Measurements from ENCODE around the gene EFNB1.
"Not testable (repeated sequence)": the region's sequence is repeated elsewhere in the genome, so short reads cannot be mapped to it uniquely, and the experiment has no call there.

The EFNB1 gene

DNA sequence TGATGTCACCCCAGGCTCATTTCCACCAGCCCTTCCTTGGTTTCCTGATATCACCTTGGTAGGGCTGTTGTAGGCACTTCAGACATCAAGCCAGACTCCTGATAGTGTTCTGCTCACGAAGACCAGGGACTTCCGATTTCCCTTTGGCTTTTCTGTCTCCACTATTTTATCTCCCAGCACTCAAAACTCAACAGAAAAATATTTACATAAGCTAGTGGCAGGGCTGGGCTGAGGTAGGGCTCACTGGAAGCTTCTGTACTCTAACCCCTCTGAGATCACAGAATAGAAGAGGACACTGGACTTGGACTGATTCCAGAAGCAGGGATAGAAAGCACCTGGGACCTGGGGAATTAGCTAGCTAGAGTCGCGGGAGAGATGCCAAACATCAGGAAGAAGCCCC, 34.4 kb upstream of the EFNB1 start:
- DNase-seq (ENCODE audit: extremely low read depth, insufficient read length), result no peak
- Histone ChIP-seq H3K27me3 (replicated peaks; ENCODE audit: control insufficient read depth, insufficient read depth, low read length) (no peaks in the 10 kb centered on the region), H3K36me3 (ENCODE audit: control insufficient read depth, insufficient read depth, low read length) (no peaks in the 10 kb centered on the region), H3K4me3 (replicated peaks; ENCODE audit: low read depth, low read length) (no peak overlapping the region)
- TF ChIP-seq, protein P1, sequence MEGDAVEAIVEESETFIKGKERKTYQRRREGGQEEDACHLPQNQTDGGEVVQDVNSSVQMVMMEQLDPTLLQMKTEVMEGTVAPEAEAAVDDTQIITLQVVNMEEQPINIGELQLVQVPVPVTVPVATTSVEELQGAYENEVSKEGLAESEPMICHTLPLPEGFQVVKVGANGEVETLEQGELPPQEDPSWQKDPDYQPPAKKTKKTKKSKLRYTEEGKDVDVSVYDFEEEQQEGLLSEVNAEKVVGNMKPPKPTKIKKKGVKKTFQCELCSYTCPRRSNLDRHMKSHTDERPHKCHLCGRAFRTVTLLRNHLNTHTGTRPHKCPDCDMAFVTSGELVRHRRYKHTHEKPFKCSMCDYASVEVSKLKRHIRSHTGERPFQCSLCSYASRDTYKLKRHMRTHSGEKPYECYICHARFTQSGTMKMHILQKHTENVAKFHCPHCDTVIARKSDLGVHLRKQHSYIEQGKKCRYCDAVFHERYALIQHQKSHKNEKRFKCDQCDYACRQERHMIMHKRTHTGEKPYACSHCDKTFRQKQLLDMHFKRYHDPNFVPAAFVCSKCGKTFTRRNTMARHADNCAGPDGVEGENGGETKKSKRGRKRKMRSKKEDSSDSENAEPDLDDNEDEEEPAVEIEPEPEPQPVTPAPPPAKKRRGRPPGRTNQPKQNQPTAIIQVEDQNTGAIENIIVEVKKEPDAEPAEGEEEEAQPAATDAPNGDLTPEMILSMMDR (IDR thresholded peaks at IDR 0.05; ENCODE audit: insufficient read depth, low read length, poor library complexity, severe bottlenecking), result no peak

DNA sequence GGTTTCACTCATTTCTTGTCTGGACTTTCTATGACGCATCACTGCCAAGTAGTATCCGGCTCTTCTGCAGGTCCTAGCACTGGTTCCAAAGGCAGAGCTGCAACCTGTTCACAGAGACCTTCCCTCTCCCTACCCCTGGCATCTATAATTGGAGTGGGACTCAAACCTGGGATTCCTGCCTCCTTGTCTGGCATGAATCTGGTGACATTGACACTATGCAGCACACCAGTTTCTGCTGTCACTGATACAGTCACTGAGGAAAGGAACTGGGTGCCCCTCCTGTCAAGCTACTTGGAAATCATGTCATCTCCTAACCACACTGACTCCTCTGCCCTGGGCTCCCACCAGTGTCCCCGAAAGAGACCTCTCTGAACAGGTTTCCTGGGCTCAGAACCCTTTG, 33.1 kb upstream of the EFNB1 start:
- H3K4me3 ChIP-seq (replicated peaks; ENCODE audit: low read depth, low read length), result no peak overlapping the region
- TF ChIP-seq, protein P1 (IDR thresholded peaks at IDR 0.05; ENCODE audit: insufficient read depth, low read length, poor library complexity, severe bottlenecking), result no peak
- no peaks in the 10 kb centered on the region for H3K27me3 ChIP-seq (replicated peaks; ENCODE audit: control insufficient read depth, insufficient read depth, low read length)
- no peak for DNase-seq (ENCODE audit: extremely low read depth, insufficient read length)
- no peaks in the 10 kb centered on the region for H3K36me3 ChIP-seq (ENCODE audit: control insufficient read depth, insufficient read depth, low read length)

DNA sequence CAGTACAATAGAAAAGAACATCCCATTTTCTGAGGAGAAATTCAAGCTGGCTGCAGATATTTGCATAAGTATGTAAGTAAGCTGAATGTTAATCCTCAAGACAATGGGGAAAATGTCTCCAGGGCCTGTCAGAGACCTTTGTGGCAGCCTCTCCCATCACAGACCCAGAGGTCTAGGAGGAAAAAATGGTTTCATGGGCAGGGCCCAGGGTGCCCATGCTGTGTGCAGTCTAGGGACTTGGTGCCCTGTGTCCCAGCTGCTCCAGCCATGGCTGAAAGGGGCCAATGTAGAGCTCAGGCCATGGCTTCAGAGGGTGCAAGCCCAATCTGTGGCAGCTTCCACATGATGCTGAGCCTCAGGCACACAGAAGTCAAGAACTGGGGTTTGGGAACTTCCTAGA, 30.4 kb upstream of the EFNB1 start:
- not testable (repeated sequence) for DNase-seq (ENCODE audit: extremely low read depth, insufficient read length); H3K36me3 ChIP-seq (ENCODE audit: control insufficient read depth, insufficient read depth, low read length); H3K27me3 ChIP-seq (replicated peaks; ENCODE audit: control insufficient read depth, insufficient read depth, low read length); H3K4me3 ChIP-seq (replicated peaks; ENCODE audit: low read depth, low read length)

DNA sequence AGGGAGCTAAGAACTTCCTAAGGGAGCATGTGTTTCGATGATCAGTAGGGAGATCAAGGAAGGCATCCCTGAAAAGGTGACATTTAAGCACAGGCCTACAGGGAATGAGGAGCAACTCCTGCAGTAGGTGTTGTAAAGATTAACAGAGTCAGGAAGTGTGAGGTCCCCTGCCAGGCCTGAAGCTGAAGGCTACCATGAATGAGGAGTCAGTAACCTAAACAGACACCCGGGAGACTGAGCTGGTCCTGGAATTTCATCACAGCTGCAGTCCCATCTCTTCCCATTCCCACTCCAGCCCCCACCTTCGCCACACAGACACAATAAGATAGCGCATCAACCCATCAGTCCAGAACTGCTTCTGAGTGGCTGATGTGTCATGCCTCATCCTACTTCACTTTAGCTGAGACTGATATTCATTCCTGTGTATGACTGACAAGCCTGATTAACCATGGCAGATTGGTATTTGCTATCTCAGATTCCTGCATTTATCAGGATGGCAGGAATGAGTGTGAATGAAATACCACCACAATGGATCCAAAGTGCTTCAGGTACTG, 27.0 kb upstream of the EFNB1 start:
- H3K4me3 ChIP-seq (replicated peaks; ENCODE audit: low read depth, low read length), result no peak overlapping the region
- no peaks in the 10 kb centered on the region for H3K27me3 ChIP-seq (replicated peaks; ENCODE audit: control insufficient read depth, insufficient read depth, low read length)
- DNase-seq (ENCODE audit: extremely low read depth, insufficient read length), result no peak
- TF ChIP-seq, protein P1 (IDR thresholded peaks at IDR 0.05; ENCODE audit: insufficient read depth, low read length, poor library complexity, severe bottlenecking), result no peak
- H3K36me3 ChIP-seq (ENCODE audit: control insufficient read depth, insufficient read depth, low read length), result no peaks in the 10 kb centered on the region

DNA sequence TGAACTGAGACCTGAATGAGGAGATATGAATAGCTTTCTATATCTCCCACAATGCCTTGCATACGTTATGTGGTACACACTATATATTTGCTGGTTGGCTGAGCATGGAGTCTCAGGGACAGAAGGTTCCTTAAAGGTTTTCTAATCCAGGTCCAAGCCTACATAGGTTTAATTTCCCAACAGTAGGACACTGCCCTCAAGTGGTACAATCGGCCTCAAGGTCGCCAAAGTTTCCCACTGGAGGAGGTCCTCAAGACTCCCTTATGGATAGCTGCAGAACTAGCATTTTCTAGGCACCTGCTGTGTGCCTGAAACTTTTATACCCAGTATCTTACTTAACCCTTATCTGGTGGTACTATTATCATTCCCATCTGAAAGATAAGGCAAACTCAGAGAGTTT, 21.0 kb upstream of the EFNB1 start:
- DNase-seq (ENCODE audit: extremely low read depth, insufficient read length), result no peak
- TF ChIP-seq, protein P1 (IDR thresholded peaks at IDR 0.05; ENCODE audit: insufficient read depth, low read length, poor library complexity, severe bottlenecking), result peak; percentile 15
- Histone ChIP-seq H3K27me3 (replicated peaks; ENCODE audit: control insufficient read depth, insufficient read depth, low read length) (no peaks in the 10 kb centered on the region), H3K36me3 (ENCODE audit: control insufficient read depth, insufficient read depth, low read length) (no peaks in the 10 kb centered on the region), H3K4me3 (replicated peaks; ENCODE audit: low read depth, low read length) (no peak overlapping the region)

DNA sequence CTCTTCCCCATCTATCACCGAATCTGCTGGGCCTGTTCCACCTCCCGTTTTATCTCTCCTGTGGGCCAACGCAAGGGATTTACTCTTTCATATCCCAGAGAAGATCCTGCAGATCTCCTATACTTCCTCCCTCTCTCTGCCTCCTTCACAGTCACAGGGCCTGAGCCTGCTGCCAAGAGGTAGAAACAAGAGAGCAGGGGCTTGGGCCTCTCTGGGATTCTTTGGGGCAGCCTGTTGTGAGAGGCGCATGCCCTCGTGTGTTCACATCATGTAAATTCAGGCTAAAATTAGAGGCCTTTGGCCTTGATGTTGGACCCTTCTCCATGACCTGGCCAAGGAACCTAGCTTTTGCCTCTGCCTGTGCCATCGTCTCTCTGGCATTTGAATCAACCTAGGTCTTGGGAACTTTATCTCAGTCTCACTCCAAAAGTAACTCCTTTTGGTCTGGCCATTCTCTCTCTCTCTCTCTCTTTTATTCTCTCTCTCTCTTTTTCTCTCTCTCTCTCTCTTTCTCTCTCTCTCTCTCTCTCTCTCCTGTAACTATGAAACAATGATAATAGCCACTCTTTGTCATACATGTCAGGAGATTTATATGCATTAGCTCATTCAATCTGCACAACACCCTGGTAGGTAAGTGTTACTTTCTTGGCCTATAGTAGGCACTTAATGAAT, 20.0 kb upstream of the EFNB1 start:
- no peak overlapping the region for H3K4me3 ChIP-seq (replicated peaks; ENCODE audit: low read depth, low read length)
- no peak for DNase-seq (ENCODE audit: extremely low read depth, insufficient read length)
- TF ChIP-seq, protein P1 (IDR thresholded peaks at IDR 0.05; ENCODE audit: insufficient read depth, low read length, poor library complexity, severe bottlenecking), result peak; percentile 39

More for the DNA sequence above, 20.0 kb upstream of the EFNB1 start:
- Histone ChIP-seq H3K36me3 (ENCODE audit: control insufficient read depth, insufficient read depth, low read length) (no peaks in the 10 kb centered on the region), H3K27me3 (replicated peaks; ENCODE audit: control insufficient read depth, insufficient read depth, low read length) (no peaks in the 10 kb centered on the region)

All from GM06990 (cell line).